ENCODE results near the gene MAD1L1.

The MAD1L1 gene

GRCh38 chr7:2132243-2132642 lies 100.5 kb downstream of the MAD1L1 start:
- H3K4me3 ChIP-seq (ENCODE audit: low read depth, low read length), result no peak overlapping the region
- TF ChIP-seq CTCF (IDR thresholded peaks at IDR 0.05; ENCODE audit: borderline replicate concordance, insufficient read depth, low read depth, low read length), result no peak

GRCh38 chr7:2131800-2132199 lies 100.9 kb downstream of the MAD1L1 start:
- H3K4me3 ChIP-seq (ENCODE audit: low read depth, low read length), result no peak overlapping the region
- no peak for TF ChIP-seq CTCF (IDR thresholded peaks at IDR 0.05; ENCODE audit: borderline replicate concordance, insufficient read depth, low read depth, low read length)

DNA sequence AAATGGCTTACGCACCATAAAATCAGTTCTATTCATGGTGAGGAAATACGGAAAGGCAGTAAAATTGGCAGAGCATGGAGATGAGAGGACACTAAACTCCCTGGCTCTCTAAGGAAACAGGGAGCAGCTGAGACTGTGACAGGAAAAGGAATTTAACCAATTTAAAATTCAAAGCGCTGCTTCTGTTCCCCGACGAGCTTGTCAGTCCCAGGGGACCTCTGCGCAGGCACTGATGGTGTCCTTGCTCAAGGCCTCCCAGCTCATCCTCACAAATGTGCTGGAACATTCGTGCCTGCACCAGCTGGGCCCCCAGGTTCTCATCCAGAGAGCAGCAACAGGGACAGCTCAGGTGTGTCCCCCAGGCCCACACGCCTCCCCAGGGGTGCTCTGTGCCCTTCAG lies 101.4 kb downstream of the MAD1L1 start:
- TF ChIP-seq CTCF (IDR thresholded peaks at IDR 0.05; ENCODE audit: borderline replicate concordance, insufficient read depth, low read depth, low read length), result no peak
- H3K4me3 ChIP-seq (ENCODE audit: low read depth, low read length), result no peak overlapping the region

DNA sequence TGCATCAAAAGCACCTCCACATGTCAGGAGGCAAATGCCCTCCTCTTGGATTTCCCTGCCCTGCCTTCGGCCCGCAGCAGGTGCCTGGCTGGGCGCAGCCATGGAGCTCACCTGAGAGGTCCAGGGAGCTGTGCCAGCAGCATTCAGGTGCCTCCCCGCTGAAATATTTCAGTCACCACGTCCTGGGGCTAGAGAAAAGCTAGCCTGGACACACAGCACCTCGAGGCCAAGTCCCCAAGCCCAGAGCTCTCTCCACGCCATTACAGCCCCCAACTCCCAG lies 102.7 kb downstream of the MAD1L1 start:
- TF ChIP-seq CTCF (IDR thresholded peaks at IDR 0.05; ENCODE audit: borderline replicate concordance, insufficient read depth, low read depth, low read length), result no peak
- H3K4me3 ChIP-seq (ENCODE audit: low read depth, low read length), result no peak overlapping the region

DNA sequence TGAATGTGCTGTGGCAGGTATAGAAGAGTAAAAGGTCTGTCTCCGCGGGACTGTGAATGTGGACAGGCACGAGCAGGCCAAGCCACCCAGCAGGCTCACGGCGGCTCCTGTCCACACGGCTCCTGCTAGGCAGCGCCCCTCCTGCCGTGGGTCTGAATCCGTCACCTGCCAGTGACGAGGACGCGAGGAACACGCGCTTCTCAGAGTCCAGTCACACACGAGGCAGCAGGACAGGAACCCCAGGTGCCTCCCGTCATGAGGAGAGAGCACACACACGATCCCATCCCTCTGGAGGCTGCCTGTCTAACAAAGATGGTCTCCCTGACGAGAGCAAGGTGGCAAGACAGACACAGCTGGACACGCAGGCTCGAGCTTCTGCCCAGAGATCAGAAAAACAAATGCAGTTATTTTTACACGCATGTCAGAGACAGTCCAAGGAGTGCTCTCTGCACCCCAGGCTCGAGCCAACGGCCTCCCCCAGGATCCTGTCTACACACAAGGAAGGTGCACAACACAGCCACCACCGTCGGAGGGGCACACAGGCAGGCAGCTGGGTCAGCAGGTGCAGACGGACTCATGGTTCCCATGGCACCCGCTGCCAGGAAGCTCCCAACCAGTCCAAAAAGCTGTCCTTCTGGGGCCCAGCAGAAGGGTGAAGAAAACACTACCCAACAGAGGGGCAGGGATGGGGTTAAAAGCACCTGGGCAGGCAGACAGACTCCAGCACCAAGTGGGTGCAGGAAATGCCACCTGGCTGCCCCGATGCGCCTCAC lies 103.2 kb downstream of the MAD1L1 start:
- no peak overlapping the region for H3K4me3 ChIP-seq (ENCODE audit: low read depth, low read length)
- TF ChIP-seq CTCF (IDR thresholded peaks at IDR 0.05; ENCODE audit: borderline replicate concordance, insufficient read depth, low read depth, low read length), result no peak

GRCh38 chr7:2128601-2129322 lies 104.0 kb downstream of the MAD1L1 start:
- no peak overlapping the region for H3K4me3 ChIP-seq (ENCODE audit: low read depth, low read length)
- TF ChIP-seq CTCF (IDR thresholded peaks at IDR 0.05; ENCODE audit: borderline replicate concordance, insufficient read depth, low read depth, low read length), result no peak

DNA sequence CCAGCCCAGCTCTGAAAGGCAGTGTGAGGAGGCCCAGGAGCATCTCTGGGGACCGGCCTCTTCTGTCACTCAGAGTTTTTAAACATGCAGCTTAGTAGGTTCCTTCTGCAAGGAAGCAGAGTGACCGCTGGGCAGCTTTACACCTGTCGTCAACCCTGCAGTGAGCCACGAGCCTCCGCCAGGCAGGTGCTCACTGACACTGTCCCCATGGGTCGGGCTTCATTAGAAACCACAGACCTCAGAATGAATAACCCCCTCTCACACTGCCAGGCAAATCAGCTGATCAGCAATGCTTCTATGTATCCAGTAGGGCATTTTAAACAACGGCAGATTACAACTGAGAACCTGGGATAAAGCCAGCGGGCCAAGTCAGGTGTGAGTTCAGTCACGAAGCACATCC lies 106.1 kb downstream of the MAD1L1 start:
- TF ChIP-seq CTCF (IDR thresholded peaks at IDR 0.05; ENCODE audit: borderline replicate concordance, insufficient read depth, low read depth, low read length), result no peak

More for the DNA sequence above, 106.1 kb downstream of the MAD1L1 start:
- H3K4me3 ChIP-seq (ENCODE audit: low read depth, low read length), result no peak overlapping the region
